GM10248 (cell line): ENCODE data around the gene RFX8.

Source experiments
- CTCF ChIA-PET: fragments of 300-600 bp; sonication (Branson Sonifier 250); formaldehyde crosslinking; extraction: SDS; loops from one replicate; lab custom pipeline; 2021; ENCODE audit warnings: antibody characterized with exemption; lab: Yijun Ruan, JAX
- POLR2A ChIA-PET: fragments of 350-650 bp; sonication (Branson Sonifier 250); formaldehyde crosslinking; extraction: SDS; loops from one replicate; lab custom pipeline; 2020; ENCODE audit warnings: antibody characterized with exemption; lab: Yijun Ruan, JAX
- DNase-seq: peaks from one replicate; pipeline ENCODE4 v3.0.0; 2012; ENCODE audit errors: extremely low spot score
- TF ChIP-seq, protein P1 (sequence below): IDR thresholded peaks from 2 replicates; pipeline ENCODE4 v1.5.1; 2012; ENCODE audit warnings: mild to moderate bottlenecking, low read depth; ENCODE audit errors: extremely low read depth, missing control alignments, control extremely low read depth

Gene RFX8

DNA sequence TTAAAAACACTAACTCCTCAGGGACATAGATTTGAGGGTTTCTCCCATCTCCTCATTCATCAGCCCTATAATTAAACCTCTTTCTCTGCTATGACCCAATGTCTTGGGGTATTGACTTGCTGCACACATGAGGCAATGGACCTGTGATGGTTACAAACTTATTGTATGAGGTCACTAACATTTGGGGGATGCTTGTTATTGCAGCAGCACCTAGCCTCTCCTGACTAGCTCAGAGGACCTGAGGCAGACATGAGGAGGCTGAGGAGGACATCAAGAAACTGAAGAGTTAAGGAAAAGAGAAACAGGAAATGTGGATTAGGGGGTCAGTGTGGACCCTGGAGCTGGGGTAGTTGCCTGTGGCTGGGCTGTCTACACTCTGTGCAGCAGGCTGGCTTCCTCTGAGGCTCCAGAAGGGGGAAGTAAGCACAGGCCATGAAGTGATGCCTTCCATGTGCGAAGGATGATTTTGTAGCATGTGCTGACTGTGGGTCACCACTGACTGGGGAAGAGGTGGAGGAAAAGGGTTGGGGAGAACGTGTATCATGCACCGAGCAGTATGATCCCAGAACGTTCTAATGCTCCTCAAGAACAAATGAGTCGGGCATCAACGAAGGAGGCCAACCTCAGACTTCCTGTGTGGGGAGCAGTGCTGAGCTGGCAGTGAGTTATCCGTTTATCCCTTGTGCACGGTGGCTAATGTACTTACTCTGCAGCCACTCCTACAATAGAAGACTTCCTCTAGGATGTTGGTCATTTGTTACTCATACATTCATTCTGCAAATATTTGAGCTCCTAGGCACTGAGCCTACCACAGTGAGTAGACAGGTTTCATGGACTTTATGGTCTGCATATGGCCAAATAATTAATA is 42.1 kb upstream of the RFX8 start:
- ChIA-PET POLR2A (no interaction called here), CTCF (no interaction called here)
- DNase-seq, result no peak

GRCh38 chr2:101516349-101516748 is 41.4 kb upstream of the RFX8 start:
- DNase-seq, result no peak
- POLR2A ChIA-PET, result no interaction called here
- TF ChIP-seq, protein P1, sequence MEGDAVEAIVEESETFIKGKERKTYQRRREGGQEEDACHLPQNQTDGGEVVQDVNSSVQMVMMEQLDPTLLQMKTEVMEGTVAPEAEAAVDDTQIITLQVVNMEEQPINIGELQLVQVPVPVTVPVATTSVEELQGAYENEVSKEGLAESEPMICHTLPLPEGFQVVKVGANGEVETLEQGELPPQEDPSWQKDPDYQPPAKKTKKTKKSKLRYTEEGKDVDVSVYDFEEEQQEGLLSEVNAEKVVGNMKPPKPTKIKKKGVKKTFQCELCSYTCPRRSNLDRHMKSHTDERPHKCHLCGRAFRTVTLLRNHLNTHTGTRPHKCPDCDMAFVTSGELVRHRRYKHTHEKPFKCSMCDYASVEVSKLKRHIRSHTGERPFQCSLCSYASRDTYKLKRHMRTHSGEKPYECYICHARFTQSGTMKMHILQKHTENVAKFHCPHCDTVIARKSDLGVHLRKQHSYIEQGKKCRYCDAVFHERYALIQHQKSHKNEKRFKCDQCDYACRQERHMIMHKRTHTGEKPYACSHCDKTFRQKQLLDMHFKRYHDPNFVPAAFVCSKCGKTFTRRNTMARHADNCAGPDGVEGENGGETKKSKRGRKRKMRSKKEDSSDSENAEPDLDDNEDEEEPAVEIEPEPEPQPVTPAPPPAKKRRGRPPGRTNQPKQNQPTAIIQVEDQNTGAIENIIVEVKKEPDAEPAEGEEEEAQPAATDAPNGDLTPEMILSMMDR, result no peak
- CTCF ChIA-PET, result no interaction called here

More for the DNA sequence above, 42.1 kb upstream of the RFX8 start:
- TF ChIP-seq, protein P1, result no peak

DNA sequence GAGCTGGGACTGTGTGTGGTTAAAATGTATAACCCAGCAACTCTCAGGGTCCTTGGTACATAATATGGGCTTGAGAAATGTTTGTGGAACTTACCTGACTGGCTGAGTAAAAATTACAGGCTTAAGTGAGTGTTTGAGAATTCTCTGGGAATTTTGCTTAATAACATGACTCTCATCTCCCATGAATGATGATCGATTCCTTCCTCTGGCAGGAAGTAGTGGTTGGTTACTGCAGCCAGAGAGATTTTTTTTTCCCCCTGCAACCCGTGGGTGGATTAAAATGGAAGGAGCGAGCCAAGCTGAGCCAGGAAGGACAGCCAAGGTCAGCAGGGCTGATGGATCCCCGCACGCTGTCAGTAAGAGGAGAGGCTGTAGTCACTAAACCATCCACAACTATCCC is 40.6 kb upstream of the RFX8 start:
- ChIA-PET CTCF (no interaction called here), POLR2A (no interaction called here)
- TF ChIP-seq, protein P1, result no peak
- no peak for DNase-seq

GRCh38 chr2:101512993-101513392 is 38.1 kb upstream of the RFX8 start:
- TF ChIP-seq, protein P1, result no peak
- DNase-seq, result no peak
- CTCF ChIA-PET, result no interaction called here
- POLR2A ChIA-PET, result no interaction called here

- TF ChIP-seq, protein P1, result no peak
- ChIA-PET POLR2A (no interaction called here), CTCF (no interaction called here)
- DNase-seq, result no peak
These were observed 36.5 kb upstream of the RFX8 start for GRCh38 chr2:101511381-101511780.

DNA sequence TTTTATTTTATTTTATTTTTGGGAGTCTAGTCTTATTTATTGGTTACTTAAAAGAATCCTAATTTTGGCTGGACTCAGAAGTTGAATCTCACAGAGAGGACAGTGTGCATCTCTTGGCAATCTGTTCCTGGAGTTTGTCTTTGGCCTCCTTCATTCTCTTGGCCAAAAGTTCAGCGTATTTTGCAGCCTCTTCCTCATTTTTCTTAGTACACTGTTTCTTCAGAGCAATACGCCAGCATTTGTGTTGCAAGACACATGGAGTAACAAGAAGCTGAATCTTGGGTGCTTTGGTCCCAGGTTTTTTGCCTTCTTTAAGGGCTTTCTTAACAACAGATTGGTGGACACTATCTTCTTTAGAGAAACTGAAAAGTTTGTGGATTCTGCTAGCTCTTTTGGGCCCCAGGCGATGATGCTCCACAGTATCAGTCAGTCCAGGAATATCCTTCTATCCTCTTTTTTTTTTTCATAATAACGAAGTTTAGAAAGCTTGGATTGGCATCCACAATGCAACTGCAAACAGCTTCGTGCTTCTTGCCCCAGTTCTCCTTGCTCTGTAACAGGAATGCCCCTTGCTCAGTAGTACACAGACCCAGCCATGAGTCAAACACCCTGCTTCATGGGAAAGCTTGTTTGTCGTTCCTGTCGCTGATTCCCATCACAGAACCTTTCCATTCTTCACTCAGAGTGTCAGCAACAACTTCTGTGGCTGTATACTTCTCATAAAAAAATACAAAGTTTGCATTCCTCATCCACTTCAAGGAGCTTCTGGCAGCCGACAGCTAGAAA is 34.8 kb upstream of the RFX8 start:
- TF ChIP-seq, protein P1, result no peak
- no peak for DNase-seq
- CTCF ChIA-PET, result interaction anchor here (1.0 kb wide), 1 partner anchor 9 kb away, joined by 3 read pairs; no protein-coding TSS in a partner anchor
- POLR2A ChIA-PET, result no interaction called here
